Activated CD4-positive, alpha-beta T cell treated with anti-CD3 and anti-CD28 coated beads, Interleukin-2, amount 10 ng/mL, durations not matched to agents 7 days and 5 days (primary cell): ENCODE data around the gene ADAMTS7. TPM values are rescaled to one million over a fixed set of nuclear protein-coding genes. Genes with fewer than 3 reads are reported as not detected.
"Not testable (repeated sequence)": the region's sequence is repeated elsewhere in the genome, so short reads cannot be mapped to it uniquely, and the experiment has no call there.

ENCODE experiments used
- CTCF ChIA-PET: fragments of 350-600 bp; sonication (Branson Sonifier 250); formaldehyde crosslinking; loops from one replicate; lab custom pipeline; 2021; ENCODE audit warnings: antibody characterized with exemption; lab: Charles Lee
- POLR2A ChIA-PET: fragments of 350-600 bp; sonication (Branson Sonifier 250); formaldehyde crosslinking; loops from one replicate; lab custom pipeline; 2021; ENCODE audit warnings: antibody characterized with exemption; lab: Charles Lee
- DNase-seq: peaks from one replicate; pipeline ENCODE4 v3.0.0-alpha.2; 2020
- H3K27ac Mint-ChIP-seq: one replicate; pipeline ENCODE4 v1.8.0; 2021; ENCODE audit warnings: mild to moderate bottlenecking, moderate library complexity, mixed read lengths
- H3K27me3 Mint-ChIP-seq: one replicate; pipeline ENCODE4 v1.8.0; 2021; ENCODE audit warnings: mixed read lengths
- H3K36me3 Mint-ChIP-seq: one replicate; pipeline ENCODE4 v1.8.0; 2021; ENCODE audit warnings: low read depth, mixed read lengths
- H3K4me1 Mint-ChIP-seq: one replicate; pipeline ENCODE4 v1.8.0; 2021; ENCODE audit warnings: mixed read lengths
- H3K4me3 Mint-ChIP-seq: one replicate; pipeline ENCODE4 v1.8.0; 2021; ENCODE audit warnings: mild to moderate bottlenecking, moderate library complexity, mixed read lengths
- H3K9me3 Mint-ChIP-seq: one replicate; pipeline ENCODE4 v1.8.0; 2021; ENCODE audit warnings: mixed read lengths
- total RNA-seq, 2 experiments: library from RNA; stranded (reverse); gene quantifications; one replicate each; pipeline ENCODE4 v1.2.3, GENCODE V29; 2021

ADAMTS7 gene
- total RNA-seq, 2 experiments from 2014 or later, result 0.10 to 0.12 TPM

GRCh38 chr15:78790027-78790426 lies 21.2 kb downstream of the ADAMTS7 start:
- peaks cover 5% of the 10 kb centered on the region for H3K4me1 Mint-ChIP-seq
- no peaks in the 10 kb centered on the region for H3K36me3 Mint-ChIP-seq
- no peak overlapping the region for H3K27ac Mint-ChIP-seq
- no peaks in the 10 kb centered on the region for H3K9me3 Mint-ChIP-seq
- H3K27me3 Mint-ChIP-seq, result peaks cover 2% of the 10 kb centered on the region
- H3K4me3 Mint-ChIP-seq, result no peak overlapping the region
- ChIA-PET POLR2A (no interaction called here), CTCF (no interaction called here)
- no peak for DNase-seq

GRCh38 chr15:78789615-78790014 lies 21.6 kb downstream of the ADAMTS7 start:
- H3K27me3 Mint-ChIP-seq, result peaks cover 3% of the 10 kb centered on the region
- no peak for DNase-seq
- CTCF ChIA-PET, result no interaction called here
- no peak overlapping the region for H3K27ac Mint-ChIP-seq
- H3K4me3 Mint-ChIP-seq, result no peak overlapping the region
- POLR2A ChIA-PET, result no interaction called here
- no peaks in the 10 kb centered on the region for H3K36me3 Mint-ChIP-seq
- H3K4me1 Mint-ChIP-seq, result peaks cover 5% of the 10 kb centered on the region
- no peaks in the 10 kb centered on the region for H3K9me3 Mint-ChIP-seq

- Mint-ChIP-seq H3K27me3 (peaks cover 3% of the 10 kb centered on the region), H3K4me1 (peaks cover 5% of the 10 kb centered on the region), H3K4me3 (no peak overlapping the region), H3K36me3 (no peaks in the 10 kb centered on the region), H3K27ac (no peak overlapping the region), H3K9me3 (no peaks in the 10 kb centered on the region)
- ChIA-PET POLR2A (no interaction called here), CTCF (no interaction called here)
- no peak for DNase-seq
Measured at GRCh38 chr15:78788016-78788660, 23.1 kb downstream of the ADAMTS7 start.

GRCh38 chr15:78782402-78782801 lies 28.9 kb downstream of the ADAMTS7 start:
- H3K27ac Mint-ChIP-seq, CTCF ChIA-PET, H3K9me3 Mint-ChIP-seq: not testable (repeated sequence)

GRCh38 chr15:78781381-78781780 lies 29.9 kb downstream of the ADAMTS7 start:
- H3K4me1 Mint-ChIP-seq, H3K36me3 Mint-ChIP-seq, H3K27ac Mint-ChIP-seq, H3K9me3 Mint-ChIP-seq, CTCF ChIA-PET, DNase-seq, H3K4me3 Mint-ChIP-seq, POLR2A ChIA-PET, H3K27me3 Mint-ChIP-seq: not testable (repeated sequence)

More at GRCh38 chr15:78782402-78782801, 28.9 kb downstream of the ADAMTS7 start:
- H3K36me3 Mint-ChIP-seq, H3K4me1 Mint-ChIP-seq, H3K27me3 Mint-ChIP-seq, POLR2A ChIA-PET, DNase-seq, H3K4me3 Mint-ChIP-seq: not testable (repeated sequence)

- H3K27ac Mint-ChIP-seq, POLR2A ChIA-PET, DNase-seq, H3K4me1 Mint-ChIP-seq, H3K27me3 Mint-ChIP-seq, H3K36me3 Mint-ChIP-seq, H3K4me3 Mint-ChIP-seq, CTCF ChIA-PET, H3K9me3 Mint-ChIP-seq: not testable (repeated sequence)
Measured at GRCh38 chr15:78779975-78780374, 31.3 kb downstream of the ADAMTS7 start.

- H3K4me3 Mint-ChIP-seq, DNase-seq, POLR2A ChIA-PET, H3K9me3 Mint-ChIP-seq, H3K27ac Mint-ChIP-seq, H3K36me3 Mint-ChIP-seq, CTCF ChIA-PET, H3K4me1 Mint-ChIP-seq, H3K27me3 Mint-ChIP-seq: not testable (repeated sequence)
Measured at GRCh38 chr15:78779176-78779785, 32.0 kb downstream of the ADAMTS7 start.

- no peak overlapping the region for H3K27ac Mint-ChIP-seq
- no peak overlapping the region for H3K4me3 Mint-ChIP-seq
- no peaks in the 10 kb centered on the region for H3K9me3 Mint-ChIP-seq
- ChIA-PET CTCF (no interaction called here), POLR2A (no interaction called here)
- no peaks in the 10 kb centered on the region for H3K4me1 Mint-ChIP-seq
- H3K27me3 Mint-ChIP-seq, result no peaks in the 10 kb centered on the region
- H3K36me3 Mint-ChIP-seq, result no peaks in the 10 kb centered on the region
- DNase-seq, result no peak
Measured at GRCh38 chr15:78778422-78778821, 32.8 kb downstream of the ADAMTS7 start.

- DNase-seq, H3K27me3 Mint-ChIP-seq, H3K27ac Mint-ChIP-seq, H3K36me3 Mint-ChIP-seq, H3K4me3 Mint-ChIP-seq, CTCF ChIA-PET, H3K4me1 Mint-ChIP-seq, POLR2A ChIA-PET, H3K9me3 Mint-ChIP-seq: not testable (repeated sequence)
Measured at GRCh38 chr15:78777953-78778345, 33.3 kb downstream of the ADAMTS7 start.

- CTCF ChIA-PET, H3K27me3 Mint-ChIP-seq, DNase-seq, H3K36me3 Mint-ChIP-seq, H3K27ac Mint-ChIP-seq, POLR2A ChIA-PET, H3K4me1 Mint-ChIP-seq, H3K9me3 Mint-ChIP-seq, H3K4me3 Mint-ChIP-seq: not testable (repeated sequence)
Measured at GRCh38 chr15:78777290-78777952, 33.8 kb downstream of the ADAMTS7 start.

GRCh38 chr15:78776046-78776925 lies 35.0 kb downstream of the ADAMTS7 start:
- H3K27me3 Mint-ChIP-seq, H3K36me3 Mint-ChIP-seq, H3K9me3 Mint-ChIP-seq, DNase-seq, H3K4me1 Mint-ChIP-seq, H3K27ac Mint-ChIP-seq, H3K4me3 Mint-ChIP-seq, CTCF ChIA-PET: not testable (repeated sequence)
- POLR2A ChIA-PET, result interaction anchor here (1.0 kb wide), 1 partner anchor 798 kb away, joined by 4 read pairs; no protein-coding TSS in a partner anchor

- POLR2A ChIA-PET, result interaction anchor here (1.0 kb wide), 1 partner anchor 797 kb away, joined by 4 read pairs; no protein-coding TSS in a partner anchor
- Mint-ChIP-seq H3K36me3 (no peaks in the 10 kb centered on the region), H3K27ac (no peak overlapping the region), H3K9me3 (no peaks in the 10 kb centered on the region), H3K4me3 (no peak overlapping the region), H3K27me3 (no peaks in the 10 kb centered on the region), H3K4me1 (no peaks in the 10 kb centered on the region)
- no peak for DNase-seq
- CTCF ChIA-PET, result no interaction called here
Measured at GRCh38 chr15:78775472-78775871, 35.8 kb downstream of the ADAMTS7 start.
